ENCODE data around the gene VENTX. TPM values are rescaled to one million over a fixed set of nuclear protein-coding genes. Genes with fewer than 3 reads are reported as not detected.

VENTX gene, protein sequence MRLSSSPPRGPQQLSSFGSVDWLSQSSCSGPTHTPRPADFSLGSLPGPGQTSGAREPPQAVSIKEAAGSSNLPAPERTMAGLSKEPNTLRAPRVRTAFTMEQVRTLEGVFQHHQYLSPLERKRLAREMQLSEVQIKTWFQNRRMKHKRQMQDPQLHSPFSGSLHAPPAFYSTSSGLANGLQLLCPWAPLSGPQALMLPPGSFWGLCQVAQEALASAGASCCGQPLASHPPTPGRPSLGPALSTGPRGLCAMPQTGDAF
- total RNA-seq: not detected in 2 replicates

DNA sequence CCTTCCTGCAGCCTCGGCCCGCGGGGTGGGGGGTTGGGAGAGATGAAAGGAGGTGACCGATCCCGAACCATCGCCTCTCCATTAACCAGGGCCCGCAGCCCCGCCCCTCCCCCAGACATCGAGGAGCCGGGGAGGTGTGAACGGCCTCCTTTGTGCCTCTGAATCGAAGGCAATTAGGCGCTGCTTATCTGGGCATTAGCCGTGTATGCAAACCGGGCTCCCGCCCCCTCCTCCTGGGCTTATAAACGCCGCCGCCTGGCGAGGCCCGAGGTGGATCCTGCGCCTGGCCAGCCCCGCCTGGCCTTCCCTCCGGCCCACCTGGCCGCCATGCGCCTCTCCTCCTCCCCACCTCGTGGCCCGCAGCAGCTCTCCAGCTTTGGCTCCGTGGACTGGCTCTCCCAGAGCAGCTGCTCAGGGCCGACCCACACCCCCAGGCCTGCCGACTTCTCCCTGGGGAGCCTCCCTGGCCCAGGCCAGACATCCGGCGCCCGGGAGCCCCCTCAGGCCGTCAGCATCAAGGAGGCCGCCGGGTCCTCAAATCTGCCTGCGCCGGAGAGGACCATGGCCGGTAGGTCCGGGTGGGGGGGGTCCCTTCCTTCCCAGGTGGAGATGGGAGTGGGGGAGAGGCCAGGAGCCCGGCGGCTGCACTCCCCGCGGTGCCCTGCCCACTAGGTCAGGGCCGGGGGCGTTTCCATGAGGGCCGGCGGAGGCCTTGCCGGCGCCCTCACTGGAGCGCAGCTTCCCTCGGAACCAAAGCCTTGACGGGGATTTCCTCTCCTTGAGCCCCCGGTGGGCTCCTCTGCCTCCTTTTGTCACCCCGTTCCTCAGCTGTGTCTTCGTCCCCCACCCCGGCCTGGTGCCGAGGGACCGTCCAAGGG lies at the start of gene VENTX:
Gene VENTX, plus strand, starts transcription at position 268 of the 878 bp plus-strand sequence. Its CDS starts 60 bp downstream, at position 328.
- intact Hi-C loops (cut with micrococcal nuclease): no loop called here

DNA sequence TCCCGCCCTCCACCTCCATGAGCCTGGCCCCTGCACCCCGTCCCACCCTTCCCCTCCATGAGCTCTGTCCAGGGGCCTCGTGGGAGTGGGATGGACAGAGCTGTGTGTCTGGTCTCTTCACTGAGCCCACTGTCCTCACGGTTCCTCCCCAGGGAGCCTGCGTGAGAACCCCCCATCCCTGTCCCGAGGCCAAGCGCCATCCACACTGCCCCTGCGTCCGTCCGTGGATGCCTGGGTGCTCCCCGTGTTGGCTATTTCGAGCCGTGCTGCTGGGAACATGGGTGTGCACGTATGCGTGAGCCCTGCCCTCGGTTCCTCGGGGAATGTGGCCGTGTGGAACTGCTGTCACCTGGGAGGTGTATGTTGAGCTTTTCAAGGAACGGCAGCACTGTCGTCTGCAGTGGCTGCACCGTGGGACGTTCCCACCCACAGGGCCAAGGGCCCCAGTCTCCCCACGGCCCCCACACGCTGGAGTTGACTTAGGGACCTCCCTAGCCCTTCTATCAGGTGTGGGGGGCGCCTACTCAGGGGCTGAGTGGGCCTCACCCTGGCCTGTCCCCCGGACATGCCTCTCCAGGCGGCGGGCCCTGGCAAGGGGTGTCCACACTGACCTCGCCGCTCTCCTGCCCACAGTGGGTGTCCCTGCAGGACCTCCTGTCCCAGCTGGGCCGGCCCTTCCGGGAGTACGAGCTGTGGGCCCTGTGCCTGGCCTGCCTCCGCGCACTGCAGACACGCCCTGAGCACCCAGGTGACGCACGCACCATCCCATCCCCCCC lies 49.6 kb upstream of the VENTX start:
- intact Hi-C loops (cut with micrococcal nuclease): no loop called here

DNA sequence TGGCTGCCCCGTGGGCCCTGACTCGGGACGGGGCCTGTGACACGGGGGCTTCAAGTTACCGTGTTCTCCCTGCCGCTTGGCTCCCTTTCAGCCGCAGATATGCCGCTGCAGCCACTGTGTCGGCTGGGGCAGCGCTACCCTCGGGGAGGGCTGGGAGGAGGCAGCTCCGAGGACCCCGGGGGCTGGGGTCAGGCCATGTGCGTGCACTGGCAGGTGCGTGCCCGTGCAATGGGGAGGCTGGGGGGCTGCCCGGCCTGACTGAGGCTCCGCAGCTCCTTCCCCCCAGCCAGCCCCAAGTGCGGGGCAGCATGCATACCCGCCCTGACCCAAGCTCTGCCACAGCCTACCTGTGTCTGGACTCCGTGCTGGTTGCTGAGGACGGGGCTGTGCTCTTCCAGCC lies 48.4 kb upstream of the VENTX start:
- intact Hi-C loops (cut with micrococcal nuclease): no loop called here

DNA sequence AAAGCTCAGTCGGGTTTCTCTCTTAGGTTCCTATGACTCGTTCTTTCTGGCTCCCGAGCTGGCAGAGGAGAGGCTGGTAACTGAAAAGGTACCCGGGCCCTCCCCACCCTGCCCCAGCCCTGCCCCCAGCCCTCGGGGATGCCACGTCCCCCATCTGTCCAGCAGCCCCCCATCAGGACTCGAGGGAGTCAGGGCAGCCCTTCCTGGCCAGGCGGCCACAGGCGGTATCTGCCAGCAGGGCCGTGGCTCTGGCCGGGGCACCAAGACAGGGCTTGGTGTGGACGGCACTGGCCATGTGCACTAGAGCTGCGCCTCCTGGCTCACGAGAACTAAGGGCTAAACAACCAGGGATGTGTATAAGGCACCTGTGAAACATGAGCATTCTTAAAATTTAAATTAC lies 47.9 kb upstream of the VENTX start:
- intact Hi-C loops (cut with micrococcal nuclease): no loop called here

DNA sequence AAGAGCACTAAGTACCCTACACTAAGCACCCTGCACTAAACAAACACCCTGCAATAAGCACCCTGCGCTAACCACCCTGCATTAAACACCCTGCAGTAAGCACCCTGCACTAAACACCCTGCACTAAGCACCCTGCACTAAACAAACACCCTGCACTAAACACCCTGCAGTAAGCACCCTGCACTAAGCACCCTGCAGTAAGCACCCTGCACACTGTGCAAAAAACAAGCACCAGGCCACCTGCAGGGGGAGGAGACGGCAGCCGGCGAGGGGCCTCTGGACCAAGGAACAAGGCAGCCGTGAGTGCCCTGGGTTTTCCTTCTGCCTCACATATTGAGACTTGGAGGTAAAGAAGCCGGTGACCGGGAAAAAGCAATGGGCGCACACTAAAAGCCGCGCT lies 47.4 kb upstream of the VENTX start:
- intact Hi-C loops (cut with micrococcal nuclease): no loop called here

DNA sequence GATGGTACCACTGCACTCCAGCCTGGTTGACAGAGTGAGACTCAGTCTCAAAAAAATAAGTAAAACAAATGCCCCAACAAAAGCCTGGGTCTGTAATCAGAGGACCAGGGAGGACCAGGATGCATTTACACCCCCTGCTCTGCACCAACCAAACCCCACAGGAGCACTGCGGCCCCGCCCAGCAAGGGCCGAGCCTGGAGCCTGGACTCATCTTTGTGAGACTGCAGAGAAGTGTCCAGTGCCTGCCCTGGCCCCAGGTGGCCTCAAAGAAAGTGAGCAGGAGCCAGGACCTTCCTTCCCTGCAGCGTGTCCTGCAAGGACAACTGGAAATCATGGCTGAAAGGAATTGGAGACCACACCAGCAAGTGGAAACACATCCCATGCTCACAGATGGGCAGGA lies 46.0 kb upstream of the VENTX start:
- intact Hi-C loops (cut with micrococcal nuclease): no loop called here

DNA sequence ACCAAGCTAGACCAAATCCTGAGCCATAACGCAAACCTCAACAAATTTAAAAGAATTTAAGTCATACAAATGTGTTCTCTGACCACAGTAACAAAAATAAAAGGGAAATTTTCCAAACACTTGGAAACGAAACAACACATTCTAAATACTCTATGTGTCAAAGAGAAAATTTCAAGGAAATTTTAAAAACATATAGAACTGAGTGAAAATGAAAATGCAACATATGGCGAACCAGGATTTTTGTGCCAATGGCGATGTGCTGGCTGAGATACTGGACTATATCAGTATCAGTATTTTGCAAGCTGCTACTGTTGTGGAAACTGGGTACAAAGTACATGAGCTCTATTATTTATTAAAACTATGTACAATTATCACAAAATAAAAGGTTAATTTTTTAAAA lies 43.5 kb upstream of the VENTX start:
- intact Hi-C loops (cut with micrococcal nuclease): no loop called here

DNA sequence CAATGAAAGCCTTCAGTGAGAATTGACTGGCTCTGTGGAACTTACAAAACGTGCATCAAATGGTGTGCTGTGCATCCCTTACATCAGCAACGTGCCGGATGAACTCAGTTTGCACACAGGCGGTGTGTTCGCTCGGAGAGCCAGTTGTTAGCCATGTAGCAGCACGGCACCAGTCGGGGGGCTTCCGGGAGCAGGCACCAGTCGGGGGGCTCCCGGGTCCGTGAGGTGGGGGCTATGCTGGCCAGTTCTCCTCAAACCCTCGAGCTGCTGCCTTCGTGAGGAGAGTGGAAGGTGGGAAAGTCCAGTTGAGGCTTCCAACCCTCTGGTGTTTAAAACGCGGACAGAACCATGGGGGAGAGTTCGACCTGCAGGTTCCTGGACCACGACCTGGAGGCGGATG lies 42.6 kb upstream of the VENTX start:
- intact Hi-C loops (cut with micrococcal nuclease): no loop called here

DNA sequence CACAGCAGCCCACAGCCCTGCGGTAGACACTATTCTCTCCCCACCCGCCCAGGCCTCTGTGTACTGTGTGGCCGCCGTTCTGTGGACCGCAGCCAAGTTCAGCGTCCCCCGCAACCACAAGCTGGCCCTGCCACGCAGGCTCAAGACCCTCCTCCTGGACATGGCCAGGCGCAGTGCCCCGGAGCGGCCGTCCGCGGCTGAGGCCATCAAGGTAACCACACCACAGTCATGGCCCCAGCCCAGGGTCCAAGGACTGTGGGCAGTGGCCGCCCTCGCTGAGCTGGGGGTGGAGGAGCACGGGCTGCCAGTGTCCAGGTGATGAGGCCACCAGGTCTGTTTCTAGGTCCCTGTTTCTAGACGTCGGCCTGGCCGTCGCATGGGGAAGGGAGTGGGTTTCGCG lies 42.0 kb upstream of the VENTX start:
- intact Hi-C loops (cut with micrococcal nuclease): no loop called here

DNA sequence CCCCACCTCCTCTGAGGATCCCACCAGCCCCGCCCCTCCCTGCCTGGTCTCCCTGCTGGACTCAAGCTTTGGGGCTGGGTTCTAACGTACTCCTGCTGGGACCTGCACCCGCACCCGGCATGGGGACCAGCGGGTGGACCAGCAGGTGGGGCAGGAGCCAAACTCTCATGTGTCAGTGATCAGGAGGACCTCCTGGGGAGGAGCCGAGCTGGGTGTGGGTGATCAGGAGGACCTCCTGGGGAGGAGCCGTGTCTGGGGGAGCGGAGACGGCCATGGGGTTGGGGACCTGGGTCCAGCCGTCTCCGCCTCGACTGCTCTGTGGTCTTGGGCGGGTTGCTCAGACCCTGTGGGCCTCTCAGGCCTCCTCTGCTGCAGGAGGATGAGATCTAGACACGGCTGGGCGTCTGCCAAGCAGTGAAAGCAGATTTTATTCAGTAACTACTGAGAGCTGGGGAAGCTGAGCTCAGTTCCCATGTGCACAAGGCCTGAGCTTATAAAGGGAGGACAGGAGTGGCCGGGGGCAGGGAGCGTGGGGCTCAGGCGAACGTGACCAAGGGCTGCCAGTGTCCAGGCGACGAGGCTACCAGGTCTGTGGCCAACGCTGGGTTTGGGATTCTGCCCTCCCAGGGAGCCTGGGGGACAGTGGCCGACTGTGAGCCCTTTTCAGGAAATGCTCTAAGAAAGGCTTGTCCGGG lies 41.3 kb upstream of the VENTX start:
- intact Hi-C loops (cut with micrococcal nuclease): no loop called here

DNA sequence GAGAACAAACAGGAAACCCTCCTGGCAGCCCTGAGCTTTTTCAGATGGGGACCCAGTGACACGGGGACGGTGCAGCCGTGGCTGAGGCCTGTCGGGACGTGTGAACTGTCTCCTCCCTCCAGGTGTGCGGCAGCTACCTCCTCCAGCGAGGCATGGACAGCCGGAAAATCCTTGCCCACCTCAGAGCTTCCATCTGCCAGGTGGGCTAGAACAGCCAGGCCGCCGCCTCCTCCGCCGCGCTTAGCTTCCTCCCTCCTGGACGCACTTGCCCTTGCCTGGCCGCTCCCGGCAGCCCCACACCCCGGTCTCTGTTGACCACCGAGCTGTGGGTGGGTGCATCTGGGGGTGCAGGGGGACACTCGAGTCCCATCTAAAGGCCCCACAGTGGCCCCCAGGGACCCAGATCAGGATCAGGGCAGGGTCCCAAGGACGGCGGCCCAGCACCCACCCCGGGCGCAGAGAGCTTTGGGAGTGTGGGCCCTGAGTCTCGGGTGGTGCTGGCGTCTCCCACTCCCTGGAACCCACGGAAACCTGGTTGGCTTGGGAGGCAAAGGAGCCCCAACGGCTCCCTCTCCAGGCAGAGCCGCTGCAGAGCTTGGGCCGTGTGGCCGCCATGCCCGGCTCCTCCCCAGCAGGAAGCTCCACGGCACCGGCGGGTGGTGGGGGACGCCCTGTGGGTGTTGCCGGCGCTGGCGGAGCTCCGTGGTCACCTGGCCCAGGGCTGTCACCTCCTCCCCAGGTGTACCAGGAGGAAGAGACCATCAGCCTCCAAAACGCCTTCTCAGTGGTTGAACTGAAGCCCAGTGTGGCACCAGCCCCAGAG lies 40.5 kb upstream of the VENTX start:
- intact Hi-C loops (cut with micrococcal nuclease): no loop called here

DNA sequence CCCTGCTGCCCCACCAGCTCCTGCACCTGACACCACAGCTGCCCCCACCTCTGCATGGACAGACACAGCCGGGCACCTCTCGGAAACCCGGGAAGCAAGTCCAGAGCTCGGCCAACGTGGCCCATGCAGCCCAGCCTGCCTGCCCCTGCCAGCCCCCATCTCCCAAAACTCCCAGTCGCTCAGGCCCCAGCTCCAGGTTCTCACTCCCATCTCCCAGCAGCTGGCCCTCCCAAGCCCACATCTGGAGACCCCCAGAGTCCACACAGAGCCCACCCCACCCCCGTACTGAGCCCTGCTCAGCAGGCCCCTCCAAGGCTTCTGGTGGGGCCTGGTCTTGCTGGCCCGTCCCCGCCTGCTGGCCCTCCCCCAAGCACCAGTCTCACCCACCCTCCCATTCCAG lies 39.9 kb upstream of the VENTX start:
- intact Hi-C loops (cut with micrococcal nuclease): no loop called here

DNA sequence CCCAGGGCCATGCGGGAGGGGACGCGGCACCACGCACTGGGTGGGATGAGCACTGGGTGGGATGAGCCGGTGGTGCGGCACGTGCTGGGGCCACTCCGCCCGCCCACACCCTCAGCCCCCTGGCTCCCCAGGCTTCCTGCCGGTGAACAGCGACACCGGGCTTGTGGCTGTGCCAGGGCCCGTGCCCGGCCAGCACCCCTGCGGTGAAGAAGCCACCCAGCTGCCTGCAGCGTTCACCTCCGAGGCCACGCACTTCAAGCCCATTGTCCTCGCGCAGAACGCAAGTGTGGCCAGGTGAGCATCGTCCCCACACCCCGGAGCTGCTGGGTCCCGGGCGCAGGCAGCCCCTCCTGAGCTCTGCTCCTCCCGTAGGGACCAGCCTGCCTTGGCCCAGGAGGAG lies 39.4 kb upstream of the VENTX start:
- intact Hi-C loops (cut with micrococcal nuclease): no loop called here

DNA sequence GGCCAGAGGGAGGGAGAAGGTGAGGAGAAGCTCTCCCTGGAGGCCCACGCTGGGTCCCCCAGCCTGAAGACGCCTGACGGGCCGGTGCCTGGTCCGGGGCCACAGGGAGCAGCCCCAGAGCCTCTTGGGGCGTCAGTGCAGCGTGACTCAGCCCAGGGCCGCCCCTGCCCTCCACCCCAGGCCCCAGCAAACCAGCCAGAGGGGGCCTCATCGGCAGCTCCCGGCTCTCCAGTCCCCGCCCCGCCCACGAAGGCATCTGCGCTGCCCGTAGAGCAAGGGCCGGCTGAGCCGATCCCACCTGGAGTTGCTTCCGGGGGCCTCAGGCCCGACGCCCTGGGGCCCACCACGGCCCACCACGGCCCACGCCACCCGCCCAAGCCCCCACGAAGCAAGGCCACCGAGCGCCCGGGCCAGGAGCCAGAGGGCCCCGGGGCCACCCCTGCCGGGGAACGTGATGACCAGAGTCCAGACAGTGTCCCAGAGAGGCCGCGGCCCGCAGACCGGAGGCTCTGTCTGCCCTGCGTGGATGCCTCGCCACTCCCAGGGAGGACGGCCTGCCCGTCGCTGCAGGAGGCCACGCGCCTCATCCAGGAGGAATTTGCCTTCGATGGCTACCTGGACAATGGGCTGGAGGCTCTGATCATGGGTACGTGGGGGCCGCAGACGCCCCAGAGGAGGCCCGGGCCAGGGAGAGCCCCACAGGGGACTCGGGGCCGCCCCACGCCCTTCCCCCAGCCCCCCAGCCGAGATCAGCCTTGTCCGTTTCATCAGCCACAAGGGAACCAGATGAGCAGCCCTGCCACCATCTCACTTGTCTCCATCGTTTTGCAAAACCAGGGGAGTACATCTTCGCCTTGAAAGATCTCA lies 38.8 kb upstream of the VENTX start:
- intact Hi-C loops (cut with micrococcal nuclease): no loop called here

DNA sequence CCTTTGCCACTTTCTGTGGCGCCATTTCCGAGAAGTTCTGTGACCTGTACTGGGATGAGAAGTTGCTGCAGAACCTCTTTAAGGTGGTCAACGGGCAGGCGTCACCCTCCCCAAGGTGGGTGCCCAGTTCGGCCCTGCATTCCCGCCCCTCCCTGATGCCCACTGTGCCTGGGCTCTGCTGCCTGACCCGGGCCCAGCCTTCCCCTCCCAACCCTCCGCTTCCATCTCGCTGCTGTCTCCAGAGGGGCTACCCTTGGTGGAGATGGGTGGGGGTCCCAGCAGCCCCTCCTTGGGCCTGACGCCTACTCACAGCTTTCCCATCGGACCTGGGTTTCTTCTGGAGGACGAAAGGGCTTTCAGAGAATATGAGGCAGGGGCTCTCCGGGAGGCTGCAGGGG lies 38.2 kb upstream of the VENTX start:
- intact Hi-C loops (cut with micrococcal nuclease): no loop called here

DNA sequence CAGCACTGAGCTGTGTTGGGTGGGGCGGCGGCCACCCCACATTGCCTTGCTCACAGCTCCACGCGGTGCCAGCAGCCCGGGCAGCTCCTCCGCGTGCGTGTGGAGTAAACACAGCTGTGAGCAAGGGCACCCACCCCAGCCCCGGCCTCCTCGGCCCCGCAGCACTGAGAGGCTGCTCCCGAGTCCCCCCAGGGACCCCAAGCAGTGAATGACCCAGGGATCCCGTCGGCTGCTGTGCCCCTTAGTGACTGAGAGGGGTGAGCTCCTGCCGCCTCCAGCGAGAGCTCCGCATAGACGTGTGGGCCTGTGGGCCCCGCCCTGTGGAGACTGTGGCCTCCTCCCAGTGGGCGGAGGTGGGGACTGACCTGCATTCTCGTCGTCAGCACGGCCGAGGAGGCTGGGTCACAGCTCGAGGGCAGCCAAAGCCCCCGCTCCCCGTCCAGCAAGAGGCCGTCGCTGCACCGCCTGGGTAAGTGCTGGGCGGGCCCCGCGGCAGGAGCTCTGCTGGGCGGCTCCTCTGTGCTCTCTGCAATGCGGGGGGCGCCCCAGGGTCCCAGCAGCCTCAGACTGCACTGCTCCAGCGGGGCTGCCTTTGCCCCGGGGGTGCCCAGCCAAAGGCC lies 37.6 kb upstream of the VENTX start:
- intact Hi-C loops (cut with micrococcal nuclease): no loop called here

DNA sequence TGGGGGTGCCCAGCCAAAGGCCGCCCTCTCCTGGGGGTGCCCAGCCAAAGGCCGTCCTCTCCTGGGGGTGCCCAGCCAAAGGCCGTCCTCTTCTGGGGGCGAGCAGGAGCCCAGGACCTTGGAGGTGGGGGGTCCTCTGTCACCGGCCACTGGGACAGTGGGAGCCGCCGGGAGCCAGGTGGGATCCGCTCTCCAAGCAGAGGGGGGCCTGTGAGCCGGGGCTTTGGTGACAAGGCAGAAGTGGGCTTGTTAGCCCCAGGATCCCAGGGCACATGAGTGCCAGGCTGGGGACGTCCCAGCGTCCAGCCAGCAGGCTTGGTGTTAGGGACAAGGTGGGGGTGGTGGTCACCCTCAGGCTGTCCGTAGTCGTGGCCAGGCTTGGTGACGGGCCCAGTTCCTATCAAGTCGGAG lies 37.0 kb upstream of the VENTX start:
- intact Hi-C loops (cut with micrococcal nuclease): no loop called here

DNA sequence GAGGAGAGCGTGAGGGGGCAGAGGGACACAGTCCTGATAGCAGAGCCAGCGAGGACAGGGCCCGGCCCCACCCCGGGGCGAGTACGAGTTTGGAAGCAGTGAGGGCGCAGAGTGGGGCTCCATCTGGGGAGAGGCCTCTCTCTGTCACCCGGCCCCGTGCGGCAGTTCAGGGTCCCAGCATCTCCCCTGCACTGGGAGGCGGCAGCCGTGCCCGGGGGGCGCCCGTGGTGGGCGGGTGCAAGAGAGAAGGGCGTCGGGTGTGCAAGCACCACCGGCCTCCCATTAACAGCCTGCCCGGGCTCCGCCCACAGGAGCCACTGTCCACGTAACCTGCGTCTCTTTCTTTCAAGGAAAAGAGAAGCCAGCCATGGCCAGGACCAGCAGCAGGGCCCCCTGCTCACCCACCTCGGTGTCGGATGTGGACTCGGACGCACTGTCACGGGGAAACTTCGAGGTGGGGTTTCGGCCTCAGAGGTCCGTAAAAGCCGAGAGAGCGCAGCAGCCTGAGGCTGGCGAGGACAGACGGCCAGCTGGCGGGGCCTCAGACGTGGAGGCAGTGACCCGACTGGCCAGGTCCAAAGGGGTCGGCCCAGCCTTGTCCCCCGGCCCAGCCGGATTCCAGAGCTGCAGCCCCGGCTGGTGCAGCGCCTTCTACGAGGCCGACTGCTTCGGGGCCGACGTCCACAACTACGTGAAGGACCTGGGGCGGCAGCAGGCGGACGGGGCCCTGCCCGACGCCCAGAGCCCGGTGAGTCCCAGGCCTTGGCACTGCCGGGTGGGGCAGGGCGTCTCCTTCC lies 36.3 kb upstream of the VENTX start:
- intact Hi-C loops (cut with micrococcal nuclease): no loop called here

All from T-helper 2 cell treated with Interferon-gamma antibody and Interleukin-4, amounts not matched to agents 100 ng/mL and 5 ng/mL, for 36 hours (primary cell).